Measurements from ENCODE around the gene FAM236B.
"Not testable (repeated sequence)": the region's sequence is repeated elsewhere in the genome, so short reads cannot be mapped to it uniquely, and the experiment has no call there.

DNA sequence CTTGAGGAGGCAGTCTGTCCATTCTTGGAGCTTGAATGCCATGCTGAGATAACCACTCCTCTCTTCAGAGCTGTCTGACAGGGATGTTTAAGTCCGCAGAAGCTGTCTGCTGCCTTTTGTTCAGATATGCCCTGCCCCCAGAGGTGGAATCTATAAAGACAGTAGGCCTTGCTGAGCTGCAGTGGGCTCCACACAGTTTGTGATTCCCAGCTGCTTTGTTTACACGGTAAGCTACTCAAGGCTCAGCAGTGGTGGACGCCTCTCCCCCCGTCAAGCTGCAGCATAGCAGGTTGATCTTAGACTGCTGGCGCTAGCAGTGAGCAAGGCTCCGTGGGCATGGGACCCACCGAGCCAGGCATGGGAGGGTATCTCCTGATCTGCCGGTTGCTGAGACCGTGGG lies 22.0 kb downstream of the FAM236B start:
- not testable (repeated sequence) for TF ChIP-seq EZH2 (IDR thresholded peaks at IDR 0.05; ENCODE audit: borderline replicate concordance, insufficient read depth, low read depth, low read length, poor library complexity, severe bottlenecking)
- TF ChIP-seq, protein P1, sequence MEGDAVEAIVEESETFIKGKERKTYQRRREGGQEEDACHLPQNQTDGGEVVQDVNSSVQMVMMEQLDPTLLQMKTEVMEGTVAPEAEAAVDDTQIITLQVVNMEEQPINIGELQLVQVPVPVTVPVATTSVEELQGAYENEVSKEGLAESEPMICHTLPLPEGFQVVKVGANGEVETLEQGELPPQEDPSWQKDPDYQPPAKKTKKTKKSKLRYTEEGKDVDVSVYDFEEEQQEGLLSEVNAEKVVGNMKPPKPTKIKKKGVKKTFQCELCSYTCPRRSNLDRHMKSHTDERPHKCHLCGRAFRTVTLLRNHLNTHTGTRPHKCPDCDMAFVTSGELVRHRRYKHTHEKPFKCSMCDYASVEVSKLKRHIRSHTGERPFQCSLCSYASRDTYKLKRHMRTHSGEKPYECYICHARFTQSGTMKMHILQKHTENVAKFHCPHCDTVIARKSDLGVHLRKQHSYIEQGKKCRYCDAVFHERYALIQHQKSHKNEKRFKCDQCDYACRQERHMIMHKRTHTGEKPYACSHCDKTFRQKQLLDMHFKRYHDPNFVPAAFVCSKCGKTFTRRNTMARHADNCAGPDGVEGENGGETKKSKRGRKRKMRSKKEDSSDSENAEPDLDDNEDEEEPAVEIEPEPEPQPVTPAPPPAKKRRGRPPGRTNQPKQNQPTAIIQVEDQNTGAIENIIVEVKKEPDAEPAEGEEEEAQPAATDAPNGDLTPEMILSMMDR (IDR thresholded peaks at IDR 0.05): not testable (repeated sequence)
